Gastroesophageal sphincter (tissue), 4 donors: ENCODE measurements around the gene B3GLCT. TPM values are rescaled to one million over a fixed set of nuclear protein-coding genes. Genes with fewer than 3 reads are reported as not detected.

Experiments used
- ATAC-seq: fragments of 150-250 bp; one replicate; pipeline ENCODE4 v1.9.1; 2016; ENCODE audit warnings: mild to moderate bottlenecking, moderate library complexity
- H3K27ac ChIP-seq, 4 donors: fragments of 200-600 bp; sonication (generic) in 3 of 4; 1 replicate in 3 of 4; 2 replicates in 1 of 4; pipeline ENCODE4 v1.5.1; 2016 to 2019
- H3K27me3 ChIP-seq: fragments of 200-600 bp; sonication (generic); one replicate; pipeline ENCODE4 v1.5.1; 2019
- H3K36me3 ChIP-seq, 2 donors: fragments of 200-600 bp; sonication (generic); one replicate each; pipeline ENCODE4 v1.5.1; 2019; ENCODE audit warnings: control low read depth in 1 of 2
- H3K4me1 ChIP-seq, 3 donors: fragments of 200-600 bp; sonication (generic); 1 replicate in 2 of 3; 2 replicates in 1 of 3; pipeline ENCODE4 v1.5.1; 2016 to 2019; ENCODE audit warnings: control low read depth in 2 of 3
- H3K4me3 ChIP-seq, 2 donors: fragments of 200-600 bp; sonication (generic); one replicate each; pipeline ENCODE4 v1.5.1; 2019; ENCODE audit warnings: mild to moderate bottlenecking in 1 of 2, moderate library complexity in 1 of 2
- H3K9me3 ChIP-seq, 3 donors: fragments of 200-600 bp; sonication (generic); one replicate each; pipeline ENCODE4 v1.5.1; 2017 to 2019; ENCODE audit warnings: control low read depth in 2 of 3
- EP300 ChIP-seq: sonication (generic); formaldehyde crosslinking; IDR thresholded peaks from one replicate; pipeline ENCODE4 v1.6.1; 2017; ENCODE audit warnings: antibody characterized with exemption, mild to moderate bottlenecking
- POLR2A ChIP-seq, 2 donors: fragments of 450-650 bp; IDR thresholded peaks; one replicate each; pipeline ENCODE4 v1.6.1; 2017; ENCODE audit warnings: antibody characterized with exemption in 2 of 2, mild to moderate bottlenecking in 2 of 2, moderate library complexity in 1 of 2
- POLR2AphosphoS5 ChIP-seq: sonication (generic); formaldehyde crosslinking; IDR thresholded peaks from one replicate; pipeline ENCODE4 v1.6.1; 2017; ENCODE audit warnings: antibody characterized with exemption
- WGBS, 2 donors: methylation state at CpG; one replicate each; pipeline ENCODE4 v1.1.5; 2018; ENCODE audit warnings: low coverage in 1 of 2; 5-methylcytosine and 5-hydroxymethylcytosine counted together
- total RNA-seq, 4 donors: library from RNA; depleted of rRNA; stranded (reverse); fragments of >200 nt; gene quantifications; one replicate each; pipeline ENCODE4 v1.1.0, GENCODE V29; 2016
- TF ChIP-seq, protein P1 (sequence below), 4 experiments: fragments of 200-600 bp in 2 of 4; fragments of 450-650 bp in 2 of 4; sonication (generic) in 1 of 4; IDR thresholded peaks; one replicate each; pipeline ENCODE4 v1.5.1; 2017 to 2019; ENCODE audit warnings: antibody characterized with exemption in 4 of 4, mild to moderate bottlenecking in 2 of 4, moderate library complexity in 2 of 4

The B3GLCT gene
- total RNA-seq, 4 donors from 2014 or later, result 6.2 to 15.2 (median 7.8) TPM

DNA sequence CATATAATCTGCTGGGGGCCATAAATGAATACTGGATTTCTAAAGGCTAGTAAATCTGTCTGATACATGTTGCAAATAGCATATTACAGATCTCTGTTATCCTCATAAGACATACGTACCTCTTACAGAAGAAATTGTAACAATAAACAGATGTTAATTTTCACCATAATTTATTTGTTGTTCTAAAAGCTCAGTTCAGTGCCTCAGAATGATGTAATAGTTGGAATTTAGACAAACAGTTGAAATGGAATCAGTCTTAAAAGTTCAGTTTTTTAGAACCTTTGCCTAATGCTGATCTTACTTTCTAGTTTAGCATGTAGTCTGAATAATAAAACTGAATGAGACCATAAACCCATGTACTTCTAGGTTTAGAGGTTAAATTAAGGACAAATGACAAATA is 43.1 kb downstream of the B3GLCT start:
- WGBS, 2 donors, result 44 to 61% methylated on average over 1 of the region's 1 CpG
- no peaks in the 10 kb centered on the region for H3K9me3 ChIP-seq
- H3K36me3 ChIP-seq, result peaks cover 0 to 9% of the 10 kb centered on the region in 2 donors
- no peaks in the 10 kb centered on the region for H3K4me1 ChIP-seq
- ATAC-seq, result no peak
- TF ChIP-seq EP300 (no peak), POLR2A (IDR thresholded peaks at IDR 0.05) (no peak), POLR2AphosphoS5 (peak; percentile 10)
- TF ChIP-seq, protein P1, sequence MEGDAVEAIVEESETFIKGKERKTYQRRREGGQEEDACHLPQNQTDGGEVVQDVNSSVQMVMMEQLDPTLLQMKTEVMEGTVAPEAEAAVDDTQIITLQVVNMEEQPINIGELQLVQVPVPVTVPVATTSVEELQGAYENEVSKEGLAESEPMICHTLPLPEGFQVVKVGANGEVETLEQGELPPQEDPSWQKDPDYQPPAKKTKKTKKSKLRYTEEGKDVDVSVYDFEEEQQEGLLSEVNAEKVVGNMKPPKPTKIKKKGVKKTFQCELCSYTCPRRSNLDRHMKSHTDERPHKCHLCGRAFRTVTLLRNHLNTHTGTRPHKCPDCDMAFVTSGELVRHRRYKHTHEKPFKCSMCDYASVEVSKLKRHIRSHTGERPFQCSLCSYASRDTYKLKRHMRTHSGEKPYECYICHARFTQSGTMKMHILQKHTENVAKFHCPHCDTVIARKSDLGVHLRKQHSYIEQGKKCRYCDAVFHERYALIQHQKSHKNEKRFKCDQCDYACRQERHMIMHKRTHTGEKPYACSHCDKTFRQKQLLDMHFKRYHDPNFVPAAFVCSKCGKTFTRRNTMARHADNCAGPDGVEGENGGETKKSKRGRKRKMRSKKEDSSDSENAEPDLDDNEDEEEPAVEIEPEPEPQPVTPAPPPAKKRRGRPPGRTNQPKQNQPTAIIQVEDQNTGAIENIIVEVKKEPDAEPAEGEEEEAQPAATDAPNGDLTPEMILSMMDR (IDR thresholded peaks at IDR 0.05), result no peak
- no peak overlapping the region for H3K27ac ChIP-seq
- no peaks in the 10 kb centered on the region for H3K27me3 ChIP-seq
- no peak overlapping the region for H3K4me3 ChIP-seq

- WGBS, 2 donors, result 93 to 97% methylated on average over 1 of the region's 1 CpG
- peaks cover 0 to 11% (median 0%) of the 10 kb centered on the region in 3 donors for H3K4me1 ChIP-seq
- H3K4me3 ChIP-seq, result no peak overlapping the region
- no peak overlapping the region for H3K27ac ChIP-seq
- TF ChIP-seq POLR2AphosphoS5, result no peak
- TF ChIP-seq, protein P1 (IDR thresholded peaks at IDR 0.05), result no peak
- no peak for TF ChIP-seq EP300
- no peak for TF ChIP-seq POLR2A (IDR thresholded peaks at IDR 0.05)
- no peaks in the 10 kb centered on the region for H3K27me3 ChIP-seq
- no peak for ATAC-seq
- peaks cover 0 to 9% of the 10 kb centered on the region in 2 donors for H3K36me3 ChIP-seq
- no peaks in the 10 kb centered on the region for H3K9me3 ChIP-seq
These were observed 46.0 kb downstream of the B3GLCT start for GRCh38 chr13:31245598-31246373.

- Histone ChIP-seq H3K4me1 (peaks cover 0 to 11% (median 0%) of the 10 kb centered on the region in 3 donors), H3K36me3 (peaks cover 0 to 9% of the 10 kb centered on the region in 2 donors), H3K27me3 (no peaks in the 10 kb centered on the region), H3K27ac (no peak overlapping the region), H3K4me3 (no peak overlapping the region), H3K9me3 (no peaks in the 10 kb centered on the region)
- WGBS, 2 donors, result 93 to 97% methylated on average over 5 to 6 of the region's 6 CpGs
- no peak for TF ChIP-seq POLR2AphosphoS5
- no peak for TF ChIP-seq EP300
- no peak for TF ChIP-seq POLR2A (IDR thresholded peaks at IDR 0.05)
- TF ChIP-seq, protein P1 (IDR thresholded peaks at IDR 0.05), result no peak
- ATAC-seq, result no peak
These were observed 47.1 kb downstream of the B3GLCT start for GRCh38 chr13:31246918-31247317.

GRCh38 chr13:31248361-31248760 is 48.6 kb downstream of the B3GLCT start:
- ATAC-seq, result no peak
- Histone ChIP-seq H3K27ac (no peak overlapping the region), H3K36me3 (peaks cover 0 to 9% of the 10 kb centered on the region in 2 donors), H3K27me3 (no peaks in the 10 kb centered on the region), H3K4me1 (peaks cover 0 to 11% (median 0%) of the 10 kb centered on the region in 3 donors), H3K4me3 (no peak overlapping the region), H3K9me3 (no peaks in the 10 kb centered on the region)
- WGBS, 2 donors, result 54 to 70% methylated on average over 1 to 3 of the region's 3 CpGs
- no peak for TF ChIP-seq POLR2A (IDR thresholded peaks at IDR 0.05)
- TF ChIP-seq POLR2AphosphoS5, result no peak
- TF ChIP-seq, protein P1 (IDR thresholded peaks at IDR 0.05), result no peak
- no peak for TF ChIP-seq EP300
